Effector memory CD8-positive, alpha-beta T cell (primary cell): Measurements from ENCODE around the gene GRIFIN.
"Not testable (repeated sequence)": the region's sequence is repeated elsewhere in the genome, so short reads cannot be mapped to it uniquely, and the experiment has no call there.

ENCODE experiments used
- ATAC-seq: fragments of 150-1000 bp; cut with Tn5 transposase; replicated peaks from 2 replicates; pipeline ENCODE4 v1.10.0; 2021; ENCODE audit warnings: mild to moderate bottlenecking, moderate library complexity
- DNase-seq, 3 experiments: peaks; one replicate each; pipeline ENCODE4 v3.0.0; 2021
- H3K27ac Mint-ChIP-seq, 2 donors: one replicate each; pipeline ENCODE4 v1.8.0; 2022; ENCODE audit warnings: mild to moderate bottlenecking in 2 of 2, mixed read lengths in 2 of 2, moderate library complexity in 2 of 2
- H3K27me3 Mint-ChIP-seq, 2 donors: one replicate each; pipeline ENCODE4 v1.8.0; 2022; ENCODE audit warnings: mixed read lengths in 2 of 2
- H3K36me3 Mint-ChIP-seq: one replicate; pipeline ENCODE4 v1.8.0; 2022; ENCODE audit warnings: mild to moderate bottlenecking, moderate library complexity, mixed read lengths; ENCODE audit not compliant: insufficient read depth
- H3K4me1 Mint-ChIP-seq, 2 donors: one replicate each; pipeline ENCODE4 v1.8.0; 2022; ENCODE audit warnings: low read depth in 2 of 2, mixed read lengths in 2 of 2
- H3K4me3 Mint-ChIP-seq, 2 donors: one replicate each; pipeline ENCODE4 v1.8.0; 2022; ENCODE audit warnings: mild to moderate bottlenecking in 2 of 2, mixed read lengths in 2 of 2, moderate library complexity in 2 of 2
- H3K9me3 Mint-ChIP-seq, 2 donors: one replicate each; pipeline ENCODE4 v1.8.0; 2022; ENCODE audit warnings: mixed read lengths in 2 of 2

GRIFIN gene

GRCh38 chr7:2476776-2477446, 713 bp upstream of the GRIFIN start:
- Mint-ChIP-seq H3K4me3 (no peak overlapping the region), H3K36me3 (peaks cover 3% of the 10 kb centered on the region), H3K27ac (no peak overlapping the region), H3K9me3 (no peaks in the 10 kb centered on the region), H3K27me3 (no peaks in the 10 kb centered on the region), H3K4me1 (peaks cover 0 to 5% of the 10 kb centered on the region in 2 donors)
- no peak for ATAC-seq
- no peak for DNase-seq

- Mint-ChIP-seq H3K4me1 (peaks cover under 1 to 6% of the 10 kb centered on the region in 2 donors), H3K9me3 (no peaks in the 10 kb centered on the region), H3K27me3 (peaks cover 0 to 4% of the 10 kb centered on the region in 2 donors), H3K4me3 (no peak overlapping the region), H3K36me3 (peaks cover 3% of the 10 kb centered on the region), H3K27ac (no peak overlapping the region)
- ATAC-seq (no peak), DNase-seq (no peak)
Measured at GRCh38 chr7:2475678-2476015, 551 bp downstream of the GRIFIN start.

DNA sequence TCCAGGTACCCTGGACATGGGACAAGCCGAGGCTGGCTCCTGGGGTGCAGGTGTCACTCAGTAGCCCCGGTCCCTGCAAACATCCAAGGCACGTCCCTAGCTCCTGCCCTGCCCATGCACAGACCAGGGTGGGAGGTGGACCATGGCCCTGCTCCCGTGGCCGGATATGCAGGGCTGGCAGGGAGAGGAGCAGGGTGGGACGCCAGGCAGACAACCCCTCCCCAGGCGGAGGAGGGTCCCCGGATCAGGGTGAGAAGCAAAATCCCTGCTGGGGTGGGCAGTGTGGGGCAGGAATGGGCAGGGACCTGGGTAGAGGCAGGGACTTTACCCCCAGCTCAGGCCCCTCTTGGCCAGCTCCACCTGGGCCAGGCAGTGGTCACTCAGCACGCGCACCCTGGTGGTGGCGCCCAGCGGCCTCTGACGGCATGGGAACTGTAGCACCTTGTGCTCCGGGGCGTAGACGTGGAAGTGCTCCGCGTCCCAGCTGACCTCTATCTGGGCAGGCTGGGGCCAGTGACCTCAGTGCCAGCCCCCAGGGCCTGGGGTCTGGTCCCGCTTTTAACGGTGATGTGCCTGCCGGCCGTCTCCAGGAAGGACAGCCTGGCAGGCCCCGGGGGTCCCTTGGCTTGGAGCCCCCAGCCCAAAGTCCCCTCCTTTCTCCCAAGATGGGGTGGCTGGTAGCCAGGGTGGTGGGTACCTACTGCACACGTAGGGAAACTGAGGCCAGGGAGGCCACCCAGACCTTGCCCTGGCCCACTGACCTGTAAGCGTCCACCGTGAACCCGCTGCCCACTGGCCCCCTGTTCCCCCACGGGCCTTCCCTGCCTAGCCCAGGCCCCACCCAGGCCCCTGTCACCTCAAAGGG, 1.2 kb downstream of the GRIFIN start:
- Mint-ChIP-seq H3K27me3 (peaks cover 0 to 10% of the 10 kb centered on the region in 2 donors), H3K9me3 (no peaks in the 10 kb centered on the region), H3K4me1 (peaks cover 4 to 10% of the 10 kb centered on the region in 2 donors), H3K36me3 (peaks cover 3% of the 10 kb centered on the region), H3K4me3 (no peak overlapping the region), H3K27ac (no peak overlapping the region)
- no peak for DNase-seq
- no peak for ATAC-seq

- Mint-ChIP-seq H3K4me1 (peaks cover 4 to 8% of the 10 kb centered on the region in 2 donors), H3K9me3 (no peaks in the 10 kb centered on the region), H3K27ac (no peak overlapping the region), H3K36me3 (peaks cover 2% of the 10 kb centered on the region), H3K4me3 (no peak overlapping the region), H3K27me3 (peaks cover 0 to 18% of the 10 kb centered on the region in 2 donors)
- ATAC-seq (no peak), DNase-seq (no peak)
Measured at GRCh38 chr7:2474224-2474623, 2.0 kb downstream of the GRIFIN start.

DNA sequence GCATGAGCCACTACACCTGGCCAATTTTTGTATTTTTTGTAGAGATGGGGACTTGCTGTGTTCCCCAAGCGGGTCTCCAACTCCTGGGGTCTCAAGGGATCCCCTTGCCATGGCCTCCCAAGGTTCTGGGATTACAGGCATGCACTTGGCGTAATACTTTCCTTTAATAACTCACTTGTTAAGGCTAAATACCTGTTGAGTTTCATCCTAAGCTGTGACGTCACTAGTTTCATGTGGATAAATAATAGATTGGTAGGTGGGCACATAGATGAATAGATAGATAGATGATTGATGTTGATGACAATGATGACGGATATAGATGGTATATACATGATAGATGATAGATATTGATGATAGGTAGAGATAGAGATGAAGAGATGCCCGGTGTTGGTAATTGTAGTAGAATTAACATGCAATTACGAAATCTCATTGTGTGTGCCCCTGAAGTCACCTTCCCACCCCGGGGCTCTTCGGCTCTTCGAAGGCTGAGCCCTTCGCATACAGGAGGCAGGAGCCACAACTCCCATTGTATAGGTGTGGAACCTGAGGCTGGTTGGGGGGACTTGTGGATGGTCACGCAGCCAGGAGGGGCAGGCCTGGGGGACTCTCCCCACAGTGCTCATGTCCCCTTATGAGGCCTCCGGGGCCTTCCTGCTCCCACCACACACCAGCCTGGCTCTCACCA, 2.6 kb downstream of the GRIFIN start:
- no peak for DNase-seq
- peaks cover 3% of the 10 kb centered on the region for H3K36me3 Mint-ChIP-seq
- no peak overlapping the region for H3K4me3 Mint-ChIP-seq
- peaks cover 9 to 12% of the 10 kb centered on the region in 2 donors for H3K4me1 Mint-ChIP-seq
- no peak overlapping the region for H3K27ac Mint-ChIP-seq
- ATAC-seq: no peak
- H3K9me3 Mint-ChIP-seq: no peaks in the 10 kb centered on the region
- H3K27me3 Mint-ChIP-seq: peaks cover 5 to 24% of the 10 kb centered on the region in 2 donors

GRCh38 chr7:2472739-2473138, 3.5 kb downstream of the GRIFIN start:
- no peak for DNase-seq
- no peak for ATAC-seq
- Mint-ChIP-seq H3K4me3 (no peak overlapping the region), H3K4me1 (peaks cover 9 to 10% of the 10 kb centered on the region in 2 donors), H3K27ac (no peak overlapping the region), H3K27me3 (peaks cover 5 to 25% of the 10 kb centered on the region in 2 donors), H3K36me3 (peaks cover 3% of the 10 kb centered on the region), H3K9me3 (no peaks in the 10 kb centered on the region)

DNA sequence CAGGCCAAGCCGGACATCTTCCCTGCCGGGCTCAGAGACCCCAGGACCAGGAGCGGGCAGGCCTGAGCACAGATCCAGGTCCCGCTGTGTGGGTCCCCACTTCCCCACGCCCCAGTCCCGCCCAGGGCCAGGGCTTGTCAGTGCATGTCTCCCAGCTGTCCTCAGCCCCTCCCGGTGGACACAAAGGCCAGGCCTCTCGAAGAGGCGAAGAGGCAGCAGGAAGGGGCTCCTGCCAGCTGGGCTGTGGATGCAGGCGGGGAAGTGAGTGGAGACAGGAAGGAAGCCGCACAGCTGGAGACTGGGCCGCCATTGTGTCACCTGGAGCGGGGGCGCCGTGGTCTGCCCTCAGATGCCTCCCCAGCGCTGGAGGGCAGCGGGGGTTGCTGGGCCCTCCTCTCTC, 4.8 kb downstream of the GRIFIN start:
- no peak overlapping the region for H3K27ac Mint-ChIP-seq
- H3K27me3 Mint-ChIP-seq: peaks cover 5 to 25% of the 10 kb centered on the region in 2 donors
- ATAC-seq: no peak
- H3K36me3 Mint-ChIP-seq: peaks cover 3% of the 10 kb centered on the region
- no peak overlapping the region for H3K4me3 Mint-ChIP-seq
- no peak for DNase-seq
- no peaks in the 10 kb centered on the region for H3K9me3 Mint-ChIP-seq
- H3K4me1 Mint-ChIP-seq: peaks cover 8 to 10% of the 10 kb centered on the region in 2 donors

GRCh38 chr7:2471022-2471329, 5.2 kb downstream of the GRIFIN start:
- Mint-ChIP-seq H3K9me3 (no peaks in the 10 kb centered on the region), H3K27me3 (peaks cover 5 to 25% of the 10 kb centered on the region in 2 donors), H3K4me1 (peaks cover 8 to 10% of the 10 kb centered on the region in 2 donors), H3K4me3 (no peak overlapping the region), H3K27ac (no peak overlapping the region), H3K36me3 (peaks cover 3% of the 10 kb centered on the region)
- ATAC-seq (no peak), DNase-seq (no peak)

DNA sequence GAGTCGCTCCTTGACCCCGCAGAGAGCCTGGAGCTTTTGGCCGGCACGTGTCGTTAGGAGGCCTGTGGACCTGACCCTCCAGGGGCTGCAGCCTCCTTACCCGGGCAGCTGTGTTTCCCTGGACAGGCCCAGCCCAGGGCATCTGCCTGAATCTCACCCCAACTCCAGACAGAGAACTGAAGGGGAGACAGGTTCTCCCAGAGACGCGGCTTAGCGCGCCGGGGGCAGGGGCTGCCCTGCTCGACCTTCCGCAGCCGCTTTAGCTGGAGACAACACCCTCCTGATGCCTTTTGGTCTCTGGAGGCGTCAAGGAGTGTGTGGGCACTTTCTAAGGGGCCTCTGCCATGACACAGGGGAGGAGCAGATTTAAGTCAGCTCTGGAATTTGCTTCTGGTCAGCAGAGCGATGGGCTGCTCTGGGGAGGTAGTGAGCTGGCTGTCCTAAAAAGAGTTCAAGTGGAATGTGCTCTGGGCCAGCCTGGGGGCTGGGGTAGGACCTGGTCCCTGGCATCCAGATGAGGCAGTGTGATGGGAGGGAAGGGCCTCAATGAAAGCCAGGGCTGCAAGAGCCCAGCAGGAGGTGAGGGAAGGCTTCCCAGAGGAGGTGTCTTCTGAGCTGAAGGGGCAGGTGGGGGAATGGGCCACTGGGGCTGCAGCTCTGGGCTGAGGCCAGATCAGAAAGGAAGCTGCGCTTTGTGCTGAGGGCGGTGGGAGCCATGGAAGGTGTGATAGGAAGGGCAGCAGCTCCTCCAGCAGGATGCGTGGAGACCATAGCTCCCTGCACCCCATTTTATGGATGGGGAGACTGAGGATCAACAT, 5.8 kb downstream of the GRIFIN start:
- no peaks in the 10 kb centered on the region for H3K9me3 Mint-ChIP-seq
- peaks cover 3% of the 10 kb centered on the region for H3K36me3 Mint-ChIP-seq
- peaks cover 5 to 25% of the 10 kb centered on the region in 2 donors for H3K27me3 Mint-ChIP-seq
- ATAC-seq (no peak), DNase-seq (no peak)
- no peak overlapping the region for H3K27ac Mint-ChIP-seq
- H3K4me3 Mint-ChIP-seq: no peak overlapping the region
- peaks cover 8 to 10% of the 10 kb centered on the region in 2 donors for H3K4me1 Mint-ChIP-seq

DNA sequence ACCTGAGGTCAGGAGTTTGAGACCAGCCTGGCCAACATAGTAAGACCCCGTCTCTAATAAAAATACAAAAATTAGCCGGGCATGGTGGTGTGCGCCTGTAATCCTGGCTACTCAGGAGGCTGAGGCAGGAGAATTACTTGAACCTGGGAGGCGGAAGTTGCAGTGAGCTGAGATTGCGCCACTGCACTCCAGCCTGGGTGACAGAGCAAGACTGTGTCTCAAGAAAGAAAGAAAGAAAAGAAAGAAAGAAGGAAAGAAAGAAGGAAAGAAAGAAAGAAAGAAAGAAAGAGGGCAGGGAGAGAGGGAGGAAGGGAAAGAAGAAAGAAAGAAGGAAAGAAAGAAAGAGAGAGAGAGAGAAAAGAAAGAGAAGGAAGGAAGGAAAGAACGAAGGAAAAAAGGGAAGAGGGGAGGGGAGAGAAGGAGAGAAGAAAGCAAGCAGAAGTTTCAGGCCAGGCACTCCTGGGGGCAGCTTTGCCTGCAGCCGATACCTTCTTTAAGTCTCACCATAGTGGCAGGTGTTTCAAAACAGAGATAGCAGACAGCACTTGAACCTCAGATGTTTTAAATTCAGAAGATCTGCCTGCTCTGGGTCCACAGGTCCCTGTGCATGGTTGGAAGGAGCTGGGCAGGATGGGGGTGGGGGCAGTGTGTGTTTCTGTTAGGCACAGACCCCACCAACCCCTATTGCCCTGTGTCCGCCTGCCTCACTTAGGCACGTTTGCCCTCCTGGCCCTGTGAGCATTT, 6.6 kb downstream of the GRIFIN start:
- DNase-seq, ATAC-seq, H3K9me3 Mint-ChIP-seq, H3K36me3 Mint-ChIP-seq, H3K4me1 Mint-ChIP-seq, H3K4me3 Mint-ChIP-seq, H3K27ac Mint-ChIP-seq: not testable (repeated sequence)
- H3K27me3 Mint-ChIP-seq: peaks cover 5 to 25% of the 10 kb centered on the region in 2 donors

- peaks cover 8 to 10% of the 10 kb centered on the region in 2 donors for H3K4me1 Mint-ChIP-seq
- ATAC-seq (no peak), DNase-seq (no peak)
- H3K36me3 Mint-ChIP-seq: peaks cover 3% of the 10 kb centered on the region
- no peaks in the 10 kb centered on the region for H3K9me3 Mint-ChIP-seq
- H3K4me3 Mint-ChIP-seq: no peak overlapping the region
- peaks cover 5 to 25% of the 10 kb centered on the region in 2 donors for H3K27me3 Mint-ChIP-seq
- no peak overlapping the region for H3K27ac Mint-ChIP-seq
Measured at GRCh38 chr7:2468227-2468626, 8.0 kb downstream of the GRIFIN start.

- no peaks in the 10 kb centered on the region for H3K9me3 Mint-ChIP-seq
- DNase-seq: no peak
- peaks cover 3% of the 10 kb centered on the region for H3K36me3 Mint-ChIP-seq
- H3K4me1 Mint-ChIP-seq: peaks cover 8 to 10% of the 10 kb centered on the region in 2 donors
- ATAC-seq: no peak
- H3K4me3 Mint-ChIP-seq: no peak overlapping the region
- H3K27me3 Mint-ChIP-seq: peaks cover 5 to 25% of the 10 kb centered on the region in 2 donors
- no peak overlapping the region for H3K27ac Mint-ChIP-seq
Measured at GRCh38 chr7:2466675-2467074, 9.5 kb downstream of the GRIFIN start.
